Erythroblast (primary cell): ENCODE data around the gene AVPI1.
"Not testable (repeated sequence)": the region's sequence is repeated elsewhere in the genome, so short reads cannot be mapped to it uniquely, and the experiment has no call there.

Source experiments
- DNase-seq, 2 experiments: peaks; one replicate each; lab custom pipeline; 2025; lab: John Stamatoyannopoulos, UW
- GATA1 ChIP-seq: IDR thresholded peaks from 2 replicates; pipeline ENCODE4 v1.6.1; 2011; ENCODE audit warnings: low read depth, mild to moderate bottlenecking, control low read depth, low read length, moderate library complexity
- POLR2A ChIP-seq: IDR thresholded peaks from 2 replicates; pipeline ENCODE4 v1.6.1; 2011; ENCODE audit warnings: mild to moderate bottlenecking, low read length

Gene AVPI1

GRCh38 chr10:97682042-97682441 is 5.0 kb downstream of the AVPI1 start:
- DNase-seq, result no peak
- no peak for TF ChIP-seq GATA1
- TF ChIP-seq POLR2A, result no peak

GRCh38 chr10:97679594-97679993 is 7.4 kb downstream of the AVPI1 start:
- no peak for TF ChIP-seq GATA1
- no peak for TF ChIP-seq POLR2A
- DNase-seq, result no peak

GRCh38 chr10:97676770-97677581 is 10.1 kb downstream of the AVPI1 start:
- DNase-seq, result peak; percentile 69 to 82
- no peak for TF ChIP-seq GATA1
- peak; percentile 32 for TF ChIP-seq POLR2A

GRCh38 chr10:97675222-97675621 is 11.8 kb downstream of the AVPI1 start:
- TF ChIP-seq POLR2A, result no peak
- no peak for TF ChIP-seq GATA1
- no peak for DNase-seq

- DNase-seq, result peak; percentile 89 to 93
- TF ChIP-seq POLR2A (no peak), GATA1 (no peak)
Measured at GRCh38 chr10:97673736-97674525, 13.1 kb downstream of the AVPI1 start.

- DNase-seq, result no peak
Measured at GRCh38 chr10:97669571-97669970, 17.5 kb downstream of the AVPI1 start.

GRCh38 chr10:97667463-97667862 is 19.6 kb downstream of the AVPI1 start:
- TF ChIP-seq GATA1 (no peak), POLR2A (no peak)
- DNase-seq, result peak in 1 of 2 experiments; percentile 19

More at GRCh38 chr10:97669571-97669970, 17.5 kb downstream of the AVPI1 start:
- no peak for TF ChIP-seq GATA1
- TF ChIP-seq POLR2A, result no peak

- TF ChIP-seq GATA1 (no peak), POLR2A (no peak)
- no peak for DNase-seq
Measured at GRCh38 chr10:97666992-97667391, 20.0 kb downstream of the AVPI1 start.

- peak; percentile 86 to 93 for DNase-seq
- TF ChIP-seq GATA1, result peak; percentile 61
- no peak for TF ChIP-seq POLR2A
Measured at GRCh38 chr10:97664282-97664850, 22.7 kb downstream of the AVPI1 start.

GRCh38 chr10:97659589-97659988 is 27.5 kb downstream of the AVPI1 start:
- TF ChIP-seq POLR2A (no peak), GATA1 (no peak)
- no peak for DNase-seq

- no peak for DNase-seq
- TF ChIP-seq POLR2A (no peak), GATA1 (no peak)
Measured at GRCh38 chr10:97656777-97657176, 30.3 kb downstream of the AVPI1 start.

GRCh38 chr10:97651773-97652172 is 35.3 kb downstream of the AVPI1 start:
- TF ChIP-seq GATA1 (no peak), POLR2A (no peak)
- DNase-seq, result no peak

GRCh38 chr10:97650726-97651125 is 36.3 kb downstream of the AVPI1 start:
- TF ChIP-seq GATA1 (no peak), POLR2A (no peak)
- DNase-seq, result no peak

- DNase-seq, result not testable (repeated sequence)
Measured at GRCh38 chr10:97649405-97649750, 37.7 kb downstream of the AVPI1 start.
